Endothelial cell of umbilical vein (primary cell): ENCODE data around the gene WFIKKN2. TPM values are rescaled to one million over a fixed set of nuclear protein-coding genes. Genes with fewer than 3 reads are reported as not detected.

Experiments
- BruUV-seq: library from RNA; stranded (reverse); fragments of 400-500 nt; replicated peaks from 2 replicates; lab custom pipeline; 2021; lab: Mats Ljungman, UMichigan
- CTCF ChIA-PET: fragments of 300-600, 350-600 bp; sonication (Branson Sonifier 250); formaldehyde crosslinking; loops from one replicate; lab custom pipeline; 2021; ENCODE audit warnings: antibody characterized with exemption, inconsistent platforms; lab: Charles Lee
- POLR2A ChIA-PET: fragments of 300-600, 350-600 bp; sonication (Branson Sonifier 250); formaldehyde crosslinking; loops from one replicate; lab custom pipeline; 2021; ENCODE audit warnings: antibody characterized with exemption, inconsistent platforms; lab: Charles Lee
- DNase-seq: peaks from one replicate; pipeline ENCODE4 v3.0.0-alpha.2; 2011; ENCODE audit warnings: low read depth, low spot score
- FAIRE-seq: peaks from 2 replicates; lab custom pipeline; 2011; peaks lifted over from hg19 to GRCh38; lab: Jason Lieb, UNC
- H2AFZ ChIP-seq: 2 replicates; pipeline ENCODE4 v1.6.0; 2012; ENCODE audit warnings: low read depth, low read length, control low read depth, inconsistent platforms
- H3K27ac ChIP-seq: 2 replicates; pipeline ENCODE4 v1.5.1; 2011; ENCODE audit warnings: low read depth, mild to moderate bottlenecking, control low read depth, low read length, moderate library complexity; ENCODE audit not compliant: insufficient read depth
- H3K27me3 ChIP-seq, 2 experiments: 2 replicates each; pipeline versions ENCODE4 v1.6.0 to v1.6.1; 2011; ENCODE audit warnings: low read length in 2 of 2, mixed read lengths in 1 of 2; ENCODE audit not compliant: control insufficient read depth in 2 of 2, insufficient read depth in 2 of 2
- H3K36me3 ChIP-seq, 2 experiments: 2 replicates in 1 of 2; 3 replicates in 1 of 2; pipeline ENCODE4 v1.5.1; 2011; ENCODE audit warnings: low read length in 2 of 2, mild to moderate bottlenecking in 1 of 2, moderate library complexity in 1 of 2; ENCODE audit not compliant: control insufficient read depth in 2 of 2, insufficient read depth in 2 of 2; ENCODE audit errors: extremely low read depth in 1 of 2
- H3K4me1 ChIP-seq: 3 replicates; pipeline ENCODE4 v1.5.1; 2011; ENCODE audit warnings: mild to moderate bottlenecking, low read length; ENCODE audit not compliant: control insufficient read depth, insufficient read depth; ENCODE audit errors: extremely low read depth
- H3K4me2 ChIP-seq: 2 replicates; pipeline ENCODE4 v1.6.1; 2011; ENCODE audit warnings: low read length, control low read depth, mixed read lengths; ENCODE audit not compliant: insufficient read depth
- H3K4me3 ChIP-seq, 3 experiments: fragments of 200-600 bp in 1 of 3; sonication (generic), shearing (Covaris generic) in 1 of 3; replicated peaks in 1 of 3; 2 replicates each; pipeline ENCODE4 v1.5.1; 2011 to 2016; ENCODE audit warnings: control low read depth in 3 of 3, low read length in 3 of 3, mild to moderate bottlenecking in 2 of 3, inconsistent platforms in 1 of 3, low read depth in 1 of 3, moderate library complexity in 1 of 3; ENCODE audit not compliant: insufficient read depth in 1 of 3
- H3K79me2 ChIP-seq: 2 replicates; pipeline ENCODE4 v1.6.0; 2012; ENCODE audit warnings: low read length, inconsistent platforms; ENCODE audit not compliant: control insufficient read depth, insufficient read depth
- H3K9ac ChIP-seq: replicated peaks from 2 replicates; pipeline ENCODE3; 2011; ENCODE audit warnings: low read length, control low read depth; ENCODE audit not compliant: insufficient read depth; ENCODE audit errors: extremely low read depth
- H3K9me1 ChIP-seq: replicated peaks from 3 replicates; pipeline ENCODE4 v1.6.0; 2011; ENCODE audit warnings: mild to moderate bottlenecking, low read length; ENCODE audit not compliant: control insufficient read depth, insufficient read depth; ENCODE audit errors: extremely low read depth
- H3K9me3 ChIP-seq: replicated peaks from 2 replicates; pipeline ENCODE4 v1.5.1; 2012; ENCODE audit warnings: low read length, inconsistent platforms; ENCODE audit not compliant: control insufficient read depth, insufficient read depth
- H4K20me1 ChIP-seq: replicated peaks from 2 replicates; pipeline ENCODE3; 2011; ENCODE audit warnings: mild to moderate bottlenecking, low read length; ENCODE audit not compliant: control insufficient read depth, insufficient read depth; ENCODE audit errors: extremely low read depth
- CTCF ChIP-seq, 2 donors: IDR thresholded peaks; 1 replicate in 1 of 2; 2 replicates in 1 of 2; pipeline ENCODE4 v1.5.1; 2011; ENCODE audit warnings: low read length in 2 of 2, mild to moderate bottlenecking in 2 of 2, moderate library complexity in 2 of 2, control low read depth in 1 of 2, inconsistent platforms in 1 of 2, low read depth in 1 of 2; ENCODE audit not compliant: insufficient read depth in 1 of 2; ENCODE audit errors: extremely low read depth in 1 of 2
- EZH2 ChIP-seq: IDR thresholded peaks from 2 replicates; pipeline ENCODE4 v1.6.1; 2012; ENCODE audit warnings: borderline replicate concordance, low read depth, mild to moderate bottlenecking, moderate library complexity, low read length, inconsistent platforms; ENCODE audit not compliant: severe bottlenecking
- FOS ChIP-seq: IDR thresholded peaks from 2 replicates; pipeline ENCODE4 v1.6.1; 2011; ENCODE audit warnings: mild to moderate bottlenecking, low read length, moderate library complexity, borderline replicate concordance; ENCODE audit not compliant: insufficient read depth
- GATA2 ChIP-seq: IDR thresholded peaks from 2 replicates; pipeline ENCODE4 v1.7.0; 2011; ENCODE audit warnings: low read depth, mild to moderate bottlenecking, moderate library complexity, mixed read lengths, low read length; ENCODE audit not compliant: insufficient read length, insufficient read depth
- JUN ChIP-seq: IDR thresholded peaks from 2 replicates; pipeline ENCODE4 v1.6.1; 2011; ENCODE audit warnings: borderline replicate concordance, low read depth; ENCODE audit not compliant: insufficient read length, insufficient read depth
- MAX ChIP-seq: IDR thresholded peaks from 2 replicates; pipeline ENCODE4 v1.6.1; 2011; ENCODE audit not compliant: insufficient read depth, insufficient read length
- MYC ChIP-seq: IDR thresholded peaks from one replicate; pipeline ENCODE4 v1.6.1; 2011; ENCODE audit warnings: mild to moderate bottlenecking, low read depth, low read length
- POLR2A ChIP-seq: IDR thresholded peaks from 2 replicates; pipeline ENCODE4 v1.6.1; 2012; ENCODE audit warnings: low read depth, mild to moderate bottlenecking, control low read depth, low read length
- POLR2AphosphoS5 ChIP-seq: IDR thresholded peaks from 2 replicates; pipeline ENCODE4 v1.6.1; 2012; ENCODE audit warnings: low read depth, mild to moderate bottlenecking, control low read depth, low read length, moderate library complexity; ENCODE audit not compliant: insufficient read depth
- dilution Hi-C: fragments of 300-500 bp; cut with MboI; formaldehyde crosslinking; loops from one replicate; pipeline ENCODE4 v1.15.0; 2019; ENCODE audit warnings: low sequenced_read_pairs; ENCODE audit not compliant: extremely low pct_ligation_motif_present
- intact Hi-C: fragments of 100-400 bp; cut with micrococcal nuclease; formaldehyde crosslinking; loops from one replicate; pipeline ENCODE4 v1.10.0; 2022
- polyA plus RNA-seq, 4 experiments: library from polyadenylated mRNA; depleted of rRNA in 3 of 4; stranded (reverse) in 3 of 4; unstranded in 1 of 4; fragments of >200 nt; gene quantifications; 2 replicates each; pipeline versions ENCODE4 v1.2.1 to v1.2.3, GENCODE V29; 2011 to 2012; ENCODE audit warnings: missing spikeins in 1 of 4
- total RNA-seq: library from RNA; stranded (reverse); gene quantifications from 2 replicates; pipeline ENCODE4 v1.2.3, GENCODE V29; 2021

The WFIKKN2 gene
- total and polyA plus RNA-seq, 2 donors (not counting 3 experiments of a cell fraction or from before 2014, with no cell fraction given), result 0.03 TPM; not detected in 1

- no peaks in the 10 kb centered on the region for H4K20me1 ChIP-seq
- H3K27me3 ChIP-seq, result peaks cover 1 to 38% of the 10 kb centered on the region in 2 experiments
- intact Hi-C loops, result no loop called here
- DNase-seq, result no peak
- no peaks in the 10 kb centered on the region for H3K9me3 ChIP-seq
- no peak overlapping the region for H3K9ac ChIP-seq
- ChIA-PET CTCF (interaction anchor here (1.1 kb wide), 1 partner anchor 26 kb away, joined by 3 read pairs; no protein-coding TSS in a partner anchor), POLR2A (no interaction called here)
- no peaks in the 10 kb centered on the region for H3K36me3 ChIP-seq
- dilution Hi-C loops, result no loop called here
- H2AFZ ChIP-seq, result no peak overlapping the region
- no peak overlapping the region for H3K4me3 ChIP-seq
- TF ChIP-seq MYC (no peak), JUN (no peak), FOS (no peak), POLR2A (no peak), CTCF (IDR thresholded peaks at IDR 0.05; ENCODE audit: extremely low read depth in 1 of 2, insufficient read depth in 1 of 2, low read depth in 1 of 2, low read length in 2 of 2) (no peak), MAX (no peak), EZH2 (no peak), POLR2AphosphoS5 (no peak), GATA2 (no peak)
- FAIRE-seq, result no peak
- H3K79me2 ChIP-seq, result no peaks in the 10 kb centered on the region
- no peaks in the 10 kb centered on the region for H3K4me1 ChIP-seq
- H3K27ac ChIP-seq, result no peak overlapping the region
- no TSS peak for BruUV-seq
- H3K9me1 ChIP-seq, result no peaks in the 10 kb centered on the region
- H3K4me2 ChIP-seq, result no peak overlapping the region
Observed at GRCh38 chr17:50877838-50878237, 42.5 kb downstream of the WFIKKN2 start.
